ENCODE data around the gene RFESD. TPM values are rescaled to one million over a fixed set of nuclear protein-coding genes. Genes with fewer than 3 reads are reported as not detected.

Gene RFESD
- total RNA-seq (1 to 10 TPM; 5.6 to 9.3 TPM), polyA plus RNA-seq (10 to 100 TPM in 1 of 3 donors, 1 to 10 TPM in 2; 7.2 to 13.4 (median 9.8) TPM), total RNA-seq (3.6 to 7.7 (median 4.5) reads per million in 6 experiments)

DNA sequence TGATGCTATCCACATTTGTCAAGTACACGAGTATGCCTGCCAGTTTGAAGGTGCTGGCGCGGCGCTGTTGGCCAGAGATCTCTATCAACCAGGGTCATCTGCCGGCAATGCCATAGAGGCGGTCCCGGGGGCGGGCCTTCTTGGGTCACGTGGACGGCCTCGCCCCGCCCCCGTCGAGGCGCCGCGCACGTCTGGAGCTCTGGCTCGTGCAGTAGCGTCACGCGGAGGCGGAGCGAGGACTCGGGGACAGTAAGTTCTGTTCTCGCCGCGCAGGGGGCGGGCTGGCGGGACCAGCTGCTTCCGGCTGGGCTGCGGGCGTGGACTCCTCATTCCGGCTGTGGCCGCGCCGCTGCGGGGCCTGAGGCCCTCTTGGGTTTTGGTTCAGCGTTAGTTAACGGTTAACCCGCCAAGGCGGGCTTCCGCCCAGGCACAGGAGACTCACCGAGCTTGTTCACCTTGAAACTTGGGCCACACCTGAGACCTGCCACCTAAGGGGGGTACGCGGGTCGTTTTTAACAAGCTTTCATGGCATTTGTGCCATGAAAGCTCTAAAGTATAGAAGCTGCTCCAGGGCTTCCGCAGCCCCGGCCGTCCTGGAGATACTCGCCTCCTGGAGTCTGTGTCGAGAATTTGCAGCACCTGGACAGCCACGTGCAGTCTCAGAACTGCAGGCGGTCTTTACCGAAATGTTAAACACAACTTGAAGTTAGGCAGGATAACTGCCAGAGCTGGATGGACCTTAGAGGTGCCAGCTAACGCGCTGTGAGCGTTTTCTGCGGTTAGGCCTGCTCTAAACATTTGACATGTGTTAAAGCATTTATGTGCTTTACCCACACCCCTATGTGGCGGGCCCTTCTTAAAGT, at the start of gene RFESD:
RFESD (plus strand) TSS at position 209 of the 863 bp plus-strand sequence. CDS start 5,495 bp downstream, outside the sequence.
- peak; percentile 92 to 93 for ATAC-seq
- H3K27me3 Mint-ChIP-seq = no peaks in the 10 kb centered on the region
- peak within 1 kb of the TSS; percentile 71 to 97 (median 94) for H3K27ac Mint-ChIP-seq
- DNase-seq = peak; percentile 85 to 95 (median 89)
- H3K4me3 Mint-ChIP-seq = peak within 1 kb of the TSS; percentile 84 to 94 (median 88)
- H3K9me3 Mint-ChIP-seq = no peaks in the 10 kb centered on the region
- POLR2A ChIA-PET = interaction anchor here (0.6 to 3.3 kb wide), 16 partner anchors 9 to 1152 kb away, joined by 3 to 27 read pairs (median 4); partner anchors contain the start of genes ARSK, GLRX, GPR150 and SKIC3
- H3K36me3 Mint-ChIP-seq = peaks cover 0 to 2% (median 0%) of the 10 kb centered on the region in 3 donors
- peaks cover 9 to 41% (median 26%) of the 10 kb centered on the region in 4 donors for H3K4me1 Mint-ChIP-seq

GRCh38 chr5:95599252-95599651, 47.3 kb upstream of the RFESD start:
- no peak for DNase-seq

DNA sequence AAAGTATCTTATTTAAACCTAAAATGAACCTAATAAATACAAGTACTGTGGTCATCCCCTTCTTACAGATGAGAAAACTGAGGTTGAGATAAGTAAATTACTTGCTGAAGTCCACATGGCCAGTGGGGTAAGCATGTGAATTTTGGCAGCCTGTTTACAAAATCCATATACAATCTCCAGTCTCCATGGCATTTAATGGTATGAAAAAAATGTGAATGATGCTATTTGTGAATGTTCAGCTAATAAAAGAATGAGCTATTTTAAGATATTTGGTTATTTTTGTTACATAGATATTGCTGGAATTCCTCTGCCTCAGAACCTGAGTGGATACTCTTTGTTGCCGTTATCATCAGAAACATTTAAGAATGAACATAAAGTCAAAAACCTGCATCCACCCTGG, 46.0 kb upstream of the RFESD start:
- no peak for ATAC-seq
- H3K36me3 Mint-ChIP-seq = peaks cover 0 to 39% (median 8%) of the 10 kb centered on the region in 3 donors
- no peaks in the 10 kb centered on the region for H3K27me3 Mint-ChIP-seq
- H3K4me3 Mint-ChIP-seq = no peak overlapping the region
- peaks cover 0 to 6% (median 0%) of the 10 kb centered on the region in 4 donors for H3K4me1 Mint-ChIP-seq
- POLR2A ChIA-PET = no interaction called here
- no peaks in the 10 kb centered on the region for H3K9me3 Mint-ChIP-seq
- DNase-seq = no peak
- H3K27ac Mint-ChIP-seq = no peak overlapping the region

More at GRCh38 chr5:95599252-95599651, 47.3 kb upstream of the RFESD start:
- Mint-ChIP-seq H3K9me3 (no peaks in the 10 kb centered on the region), H3K4me1 (peaks cover 0 to 6% (median 0%) of the 10 kb centered on the region in 4 donors), H3K36me3 (peaks cover 0 to 33% (median 10%) of the 10 kb centered on the region in 3 donors), H3K27ac (peak overlapping the region in 3 of 10 donors; percentile 35 to 58 (median 57)), H3K27me3 (no peaks in the 10 kb centered on the region), H3K4me3 (no peak overlapping the region)
- ATAC-seq = no peak
- POLR2A ChIA-PET = no interaction called here

DNA sequence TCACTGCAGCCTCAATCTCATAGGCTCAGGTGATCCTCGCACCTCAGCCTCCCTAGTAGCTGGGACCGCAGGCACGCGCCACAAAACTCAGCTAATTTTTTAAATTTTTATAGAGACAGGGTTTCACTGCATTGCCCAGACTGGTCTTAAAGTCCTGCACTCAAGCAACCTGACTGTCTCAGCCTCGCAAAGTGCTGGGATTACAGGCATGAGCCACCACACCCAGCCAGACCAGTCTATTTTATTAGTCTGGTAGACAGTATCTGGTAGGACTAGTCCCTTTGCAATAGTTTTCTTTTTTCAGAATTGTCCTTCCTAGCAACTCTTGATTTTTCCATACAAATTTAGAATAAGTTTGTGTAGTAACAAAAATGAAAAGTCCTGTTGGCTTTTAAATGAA, 40.8 kb upstream of the RFESD start:
- H3K4me1 Mint-ChIP-seq = peaks cover 0 to 2% (median 0%) of the 10 kb centered on the region in 4 donors
- DNase-seq = no peak
- POLR2A ChIA-PET = no interaction called here
- ATAC-seq = no peak
- H3K27me3 Mint-ChIP-seq = no peaks in the 10 kb centered on the region
- no peaks in the 10 kb centered on the region for H3K9me3 Mint-ChIP-seq
- no peak overlapping the region for H3K4me3 Mint-ChIP-seq
- H3K36me3 Mint-ChIP-seq = peaks cover 0 to 30% (median 12%) of the 10 kb centered on the region in 3 donors
- no peak overlapping the region for H3K27ac Mint-ChIP-seq

GRCh38 chr5:95606419-95606818, 40.2 kb upstream of the RFESD start:
- Mint-ChIP-seq H3K4me3 (no peak overlapping the region), H3K9me3 (no peaks in the 10 kb centered on the region), H3K27me3 (no peaks in the 10 kb centered on the region), H3K4me1 (peaks cover 0 to 2% (median 0%) of the 10 kb centered on the region in 4 donors), H3K27ac (peak overlapping the region in 2 of 10 donors; percentile 15 to 46), H3K36me3 (peaks cover 0 to 24% (median 8%) of the 10 kb centered on the region in 3 donors)
- POLR2A ChIA-PET = no interaction called here
- ATAC-seq (no peak), DNase-seq (no peak)

GRCh38 chr5:95609711-95610110, 36.9 kb upstream of the RFESD start:
- DNase-seq (no peak), ATAC-seq (no peak)
- Mint-ChIP-seq H3K36me3 (peaks cover 15 to 21% (median 15%) of the 10 kb centered on the region in 3 donors), H3K27me3 (no peaks in the 10 kb centered on the region), H3K9me3 (peaks cover 5 to 17% (median 7%) of the 10 kb centered on the region in 9 donors), H3K27ac (no peak overlapping the region), H3K4me1 (peaks cover 0 to 2% (median 0%) of the 10 kb centered on the region in 4 donors), H3K4me3 (no peak overlapping the region)
- POLR2A ChIA-PET = no interaction called here

DNA sequence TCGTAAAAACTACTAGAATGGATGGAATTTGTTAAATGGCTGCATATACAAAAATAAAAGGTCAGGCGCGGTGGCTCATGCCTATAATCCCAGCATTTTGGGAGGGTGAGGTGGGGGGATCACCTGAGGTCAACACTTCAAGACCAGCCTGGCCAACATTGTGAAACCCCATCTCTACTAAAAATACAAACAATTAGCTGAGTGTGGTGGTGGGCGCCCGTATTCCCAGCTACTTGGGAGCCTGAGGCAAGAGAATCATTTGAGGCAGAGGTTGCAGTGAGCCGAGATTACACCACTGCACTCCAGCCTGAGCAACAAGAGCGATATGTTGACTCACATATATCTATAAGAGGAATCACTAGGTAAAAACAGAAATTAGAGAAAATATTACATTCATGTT, 36.0 kb upstream of the RFESD start:
- DNase-seq = no peak
- Mint-ChIP-seq H3K4me1 (peaks cover 0 to 2% (median 0%) of the 10 kb centered on the region in 4 donors), H3K4me3 (no peak overlapping the region), H3K27me3 (no peaks in the 10 kb centered on the region), H3K27ac (no peak overlapping the region), H3K36me3 (peaks cover 14 to 21% (median 15%) of the 10 kb centered on the region in 3 donors), H3K9me3 (peaks cover 6 to 17% (median 8%) of the 10 kb centered on the region in 9 donors)
- no peak for ATAC-seq
- POLR2A ChIA-PET = no interaction called here

DNA sequence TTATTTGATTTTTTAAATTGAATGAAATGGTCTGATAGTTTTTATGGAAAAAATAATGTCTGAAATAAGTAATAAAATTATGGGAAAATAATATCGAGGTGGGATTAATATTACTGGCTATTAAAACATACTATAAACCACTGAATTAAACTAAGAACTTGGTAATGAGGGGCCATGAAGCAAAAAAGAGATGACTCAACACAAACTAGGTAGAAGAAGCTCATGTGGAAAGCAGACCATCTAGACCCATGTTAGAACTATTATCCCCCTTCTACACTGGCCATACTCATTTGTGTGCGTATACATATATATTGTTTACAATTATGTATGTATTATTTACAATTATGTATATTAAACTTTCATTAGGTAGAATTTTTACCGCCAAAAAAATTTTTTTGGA, 35.2 kb upstream of the RFESD start:
- no peaks in the 10 kb centered on the region for H3K27me3 Mint-ChIP-seq
- peaks cover 0 to 2% (median 0%) of the 10 kb centered on the region in 4 donors for H3K4me1 Mint-ChIP-seq
- no peak overlapping the region for H3K27ac Mint-ChIP-seq
- POLR2A ChIA-PET = no interaction called here
- no peak overlapping the region for H3K4me3 Mint-ChIP-seq
- peaks cover 6 to 17% (median 8%) of the 10 kb centered on the region in 9 donors for H3K9me3 Mint-ChIP-seq
- H3K36me3 Mint-ChIP-seq = peaks cover 13 to 21% (median 15%) of the 10 kb centered on the region in 3 donors
- no peak for DNase-seq
- ATAC-seq = no peak

- ATAC-seq = no peak
- Mint-ChIP-seq H3K36me3 (peaks cover 13 to 19% (median 15%) of the 10 kb centered on the region in 3 donors), H3K4me1 (peaks cover 2 to 15% (median 7%) of the 10 kb centered on the region in 4 donors), H3K27me3 (no peaks in the 10 kb centered on the region), H3K27ac (no peak overlapping the region), H3K9me3 (peaks cover 6 to 17% (median 8%) of the 10 kb centered on the region in 9 donors), H3K4me3 (no peak overlapping the region)
- POLR2A ChIA-PET = no interaction called here
- DNase-seq = no peak
Measured at GRCh38 chr5:95613514-95613913, 33.1 kb upstream of the RFESD start.

GRCh38 chr5:95615164-95615467, 31.5 kb upstream of the RFESD start:
- ATAC-seq = no peak
- peaks cover 10 to 31% (median 22%) of the 10 kb centered on the region in 4 donors for H3K4me1 Mint-ChIP-seq
- H3K27ac Mint-ChIP-seq = no peak overlapping the region
- no peak overlapping the region for H3K4me3 Mint-ChIP-seq
- peaks cover 13 to 19% (median 15%) of the 10 kb centered on the region in 3 donors for H3K36me3 Mint-ChIP-seq
- peaks cover 6 to 17% (median 8%) of the 10 kb centered on the region in 9 donors for H3K9me3 Mint-ChIP-seq
- POLR2A ChIA-PET = no interaction called here
- DNase-seq = no peak
- no peaks in the 10 kb centered on the region for H3K27me3 Mint-ChIP-seq

- H3K27ac Mint-ChIP-seq = no peak overlapping the region
- ATAC-seq = no peak
- H3K4me1 Mint-ChIP-seq = peaks cover 14 to 41% (median 28%) of the 10 kb centered on the region in 4 donors
- DNase-seq = no peak
- no peak overlapping the region for H3K4me3 Mint-ChIP-seq
- H3K27me3 Mint-ChIP-seq = no peaks in the 10 kb centered on the region
- POLR2A ChIA-PET = no interaction called here
- H3K9me3 Mint-ChIP-seq = peaks cover 6 to 17% (median 8%) of the 10 kb centered on the region in 9 donors
- peaks cover 13 to 18% (median 15%) of the 10 kb centered on the region in 3 donors for H3K36me3 Mint-ChIP-seq
Measured at GRCh38 chr5:95617057-95617456, 29.5 kb upstream of the RFESD start.

GRCh38 chr5:95619096-95619495, 27.5 kb upstream of the RFESD start:
- POLR2A ChIA-PET = no interaction called here
- peaks cover 23 to 61% (median 48%) of the 10 kb centered on the region in 4 donors for H3K4me1 Mint-ChIP-seq
- no peak for ATAC-seq

GRCh38 chr5:95619514-95620029, 27.0 kb upstream of the RFESD start:
- POLR2A ChIA-PET = no interaction called here
- H3K4me1 Mint-ChIP-seq = peaks cover 23 to 66% (median 50%) of the 10 kb centered on the region in 4 donors

More at GRCh38 chr5:95619096-95619495, 27.5 kb upstream of the RFESD start:
- no peak for DNase-seq
- H3K4me3 Mint-ChIP-seq = peak overlapping the region; percentile 78 to 96 (median 92)
- H3K27ac Mint-ChIP-seq = peak overlapping the region in 5 of 10 donors; percentile 36 to 87 (median 53)
- H3K27me3 Mint-ChIP-seq = no peaks in the 10 kb centered on the region
- H3K9me3 Mint-ChIP-seq = peaks cover 0 to 3% (median 0%) of the 10 kb centered on the region in 9 donors
- H3K36me3 Mint-ChIP-seq = peaks cover 0 to 2% (median under 1%) of the 10 kb centered on the region in 3 donors

More at GRCh38 chr5:95619514-95620029, 27.0 kb upstream of the RFESD start:
- Mint-ChIP-seq H3K4me3 (peak overlapping the region; percentile 78 to 96 (median 92)), H3K27ac (peak overlapping the region; percentile 36 to 94 (median 84)), H3K9me3 (peaks cover 0 to 3% (median 0%) of the 10 kb centered on the region in 9 donors), H3K36me3 (peaks cover 0 to 2% (median 0%) of the 10 kb centered on the region in 3 donors), H3K27me3 (no peaks in the 10 kb centered on the region)
- peak in 1 of 10 donors; percentile 4 for DNase-seq
- no peak for ATAC-seq
